Measurements from ENCODE around the gene CD1D. TPM values are rescaled to one million over a fixed set of nuclear protein-coding genes. Genes with fewer than 3 reads are reported as not detected.

The CD1D gene
- total RNA-seq, 1 experiment from 2014 or later: not detected

GRCh38 chr1:158155673-158156072 is 25.0 kb upstream of the CD1D start:
- no peaks in the 10 kb centered on the region for H3K9me2 ChIP-seq (ENCODE audit: insufficient read depth)
- H4K20me1 ChIP-seq (ENCODE audit: insufficient read depth): no peaks in the 10 kb centered on the region
- no peaks in the 10 kb centered on the region for H3K36me3 ChIP-seq (ENCODE audit: control insufficient read depth in 1 of 2, insufficient read depth in 2 of 2, low read length in 2 of 2)
- no peak overlapping the region for H3K9ac ChIP-seq (ENCODE audit: low read length)
- POLR2A ChIA-PET: no interaction called here
- H3K9me3 ChIP-seq (ENCODE audit: control insufficient read depth in 1 of 2, insufficient read depth in 1 of 2, low read depth in 1 of 2, low read length in 2 of 2): no peaks in the 10 kb centered on the region
- no peak overlapping the region for H3K4me3 ChIP-seq (replicated peaks in 1 of 2; ENCODE audit: low read depth in 1 of 2, low read length in 2 of 2)
- peaks cover 23% of the 10 kb centered on the region for H3K27me3 ChIP-seq (ENCODE audit: insufficient read depth, low read length)
- no peak for DNase-seq (ENCODE audit: low read depth, low spot score)
- intact Hi-C loops (cut with micrococcal nuclease): no loop called here
- TF ChIP-seq MAX (IDR thresholded peaks at IDR 0.05): no peak
- no peak for TF ChIP-seq RAD21 (IDR thresholded peaks at IDR 0.05; ENCODE audit: low read depth)
- no peak for TF ChIP-seq SRF (IDR thresholded peaks at IDR 0.05; ENCODE audit: low read depth)
- TF ChIP-seq CTCF (IDR thresholded peaks at IDR 0.05 in 2 of 3, conservative IDR thresholded peaks at IDR 0.05 in 1 of 3; ENCODE audit: borderline replicate concordance in 1 of 3, insufficient read depth in 1 of 3, low read depth in 2 of 3, low read length in 2 of 3): no peak
- TF ChIP-seq SIN3A (IDR thresholded peaks at IDR 0.05; ENCODE audit: low read depth): no peak
- no peak for TF ChIP-seq FOSL1 (IDR thresholded peaks at IDR 0.05; ENCODE audit: low read depth)
- TF ChIP-seq CEBPB (IDR thresholded peaks at IDR 0.05; ENCODE audit: low read depth): no peak
- no peak for TF ChIP-seq CBX3 (IDR thresholded peaks at IDR 0.05; ENCODE audit: low read depth)
- no peak for TF ChIP-seq YY1 (IDR thresholded peaks at IDR 0.05; ENCODE audit: extremely low read depth, insufficient replicate concordance, low read depth, low read length)
- TF ChIP-seq ELF1 (IDR thresholded peaks at IDR 0.05; ENCODE audit: borderline replicate concordance, low read depth): no peak
- TF ChIP-seq ZBTB33 (IDR thresholded peaks at IDR 0.05; ENCODE audit: extremely low read depth, insufficient replicate concordance, low read length): no peak
- TF ChIP-seq SP1 (IDR thresholded peaks at IDR 0.05; ENCODE audit: low read depth): no peak
- TF ChIP-seq POLR2AphosphoS5 (IDR thresholded peaks at IDR 0.05; ENCODE audit: low read depth, low read length): no peak
- no peak for TF ChIP-seq ATF3 (IDR thresholded peaks at IDR 0.05)
- TF ChIP-seq ZFX (IDR thresholded peaks at IDR 0.05): no peak
- TF ChIP-seq TCF7L2 (IDR thresholded peaks at IDR 0.05; ENCODE audit: borderline replicate concordance, extremely low read depth, insufficient read depth, insufficient read length): no peak
- no peak for TF ChIP-seq EGR1 (IDR thresholded peaks at IDR 0.05; ENCODE audit: low read depth)
- RAD21 ChIA-PET (ENCODE audit: low non-redundant PET in 1 of 2, low total read pairs in 2 of 2, uncharacterized antibody in 2 of 2, unreplicated experiment in 2 of 2): no interaction called here
- H3K79me2 ChIP-seq (ENCODE audit: insufficient read depth, low read length): no peaks in the 10 kb centered on the region
- no peak overlapping the region for H2AFZ ChIP-seq (ENCODE audit: low read depth, low read length, poor library complexity, severe bottlenecking)
- H3K4me1 ChIP-seq (ENCODE audit: control insufficient read depth in 1 of 2, insufficient read depth in 2 of 2, low read length in 2 of 2): no peaks in the 10 kb centered on the region
- no TSS peak for BruUV-seq (replicated peaks)
- CTCF ChIA-PET: no interaction called here
- no peak overlapping the region for H3K27ac ChIP-seq (ENCODE audit: low read depth, low read length)
- no peak overlapping the region for H3K4me2 ChIP-seq (ENCODE audit: low read length)
- ATAC-seq: no peak

Data from HCT116 (cell line).